ENCODE results near the gene MSRB3.

DNA sequence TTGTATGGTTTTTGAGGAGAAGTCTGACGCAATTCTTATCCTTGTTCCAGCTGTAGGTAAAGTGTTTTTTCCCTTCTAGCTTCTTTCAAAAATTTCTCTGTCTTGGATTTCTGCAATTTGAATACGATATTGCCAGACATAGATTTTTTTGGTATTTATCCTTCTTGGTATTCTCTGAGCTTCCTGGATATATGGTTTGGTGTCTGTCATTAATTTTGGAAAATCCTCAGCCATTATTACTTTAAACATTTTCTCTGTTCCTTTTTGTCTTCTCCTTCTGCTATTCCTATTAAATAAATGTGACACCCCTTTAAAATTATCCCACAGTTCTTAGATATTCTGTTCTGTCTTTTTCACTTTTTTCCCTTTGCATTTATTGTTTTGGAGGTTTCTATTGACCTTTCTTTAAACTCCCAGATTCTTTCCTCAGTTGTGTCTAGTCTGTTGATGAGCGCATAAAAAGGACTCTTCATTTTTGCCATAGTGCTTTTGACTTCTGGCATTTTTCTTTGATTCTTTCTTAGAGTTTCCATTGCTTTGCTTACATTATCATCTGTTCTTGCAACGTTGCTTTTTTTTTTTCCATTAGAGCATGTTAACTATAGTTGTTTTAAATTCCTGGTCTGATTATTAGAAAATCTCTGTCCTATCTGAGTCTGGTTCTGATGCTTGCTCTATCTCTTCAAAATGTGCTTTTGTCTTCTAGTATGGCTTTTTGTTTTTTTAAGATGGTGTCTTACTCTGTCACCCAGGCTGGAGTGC, 129.1 kb downstream of the MSRB3 start:
- TF ChIP-seq, protein P1, sequence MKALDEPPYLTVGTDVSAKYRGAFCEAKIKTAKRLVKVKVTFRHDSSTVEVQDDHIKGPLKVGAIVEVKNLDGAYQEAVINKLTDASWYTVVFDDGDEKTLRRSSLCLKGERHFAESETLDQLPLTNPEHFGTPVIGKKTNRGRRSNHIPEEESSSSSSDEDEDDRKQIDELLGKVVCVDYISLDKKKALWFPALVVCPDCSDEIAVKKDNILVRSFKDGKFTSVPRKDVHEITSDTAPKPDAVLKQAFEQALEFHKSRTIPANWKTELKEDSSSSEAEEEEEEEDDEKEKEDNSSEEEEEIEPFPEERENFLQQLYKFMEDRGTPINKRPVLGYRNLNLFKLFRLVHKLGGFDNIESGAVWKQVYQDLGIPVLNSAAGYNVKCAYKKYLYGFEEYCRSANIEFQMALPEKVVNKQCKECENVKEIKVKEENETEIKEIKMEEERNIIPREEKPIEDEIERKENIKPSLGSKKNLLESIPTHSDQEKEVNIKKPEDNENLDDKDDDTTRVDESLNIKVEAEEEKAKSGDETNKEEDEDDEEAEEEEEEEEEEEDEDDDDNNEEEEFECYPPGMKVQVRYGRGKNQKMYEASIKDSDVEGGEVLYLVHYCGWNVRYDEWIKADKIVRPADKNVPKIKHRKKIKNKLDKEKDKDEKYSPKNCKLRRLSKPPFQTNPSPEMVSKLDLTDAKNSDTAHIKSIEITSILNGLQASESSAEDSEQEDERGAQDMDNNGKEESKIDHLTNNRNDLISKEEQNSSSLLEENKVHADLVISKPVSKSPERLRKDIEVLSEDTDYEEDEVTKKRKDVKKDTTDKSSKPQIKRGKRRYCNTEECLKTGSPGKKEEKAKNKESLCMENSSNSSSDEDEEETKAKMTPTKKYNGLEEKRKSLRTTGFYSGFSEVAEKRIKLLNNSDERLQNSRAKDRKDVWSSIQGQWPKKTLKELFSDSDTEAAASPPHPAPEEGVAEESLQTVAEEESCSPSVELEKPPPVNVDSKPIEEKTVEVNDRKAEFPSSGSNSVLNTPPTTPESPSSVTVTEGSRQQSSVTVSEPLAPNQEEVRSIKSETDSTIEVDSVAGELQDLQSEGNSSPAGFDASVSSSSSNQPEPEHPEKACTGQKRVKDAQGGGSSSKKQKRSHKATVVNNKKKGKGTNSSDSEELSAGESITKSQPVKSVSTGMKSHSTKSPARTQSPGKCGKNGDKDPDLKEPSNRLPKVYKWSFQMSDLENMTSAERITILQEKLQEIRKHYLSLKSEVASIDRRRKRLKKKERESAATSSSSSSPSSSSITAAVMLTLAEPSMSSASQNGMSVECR (CRISPR knock-in tag; IDR thresholded peaks at IDR 0.05; ENCODE audit: borderline replicate concordance): no peak
- TF ChIP-seq ELF4 (CRISPR knock-in tag; IDR thresholded peaks at IDR 0.05; ENCODE audit: low read depth): no peak
- TF ChIP-seq, protein P2, sequence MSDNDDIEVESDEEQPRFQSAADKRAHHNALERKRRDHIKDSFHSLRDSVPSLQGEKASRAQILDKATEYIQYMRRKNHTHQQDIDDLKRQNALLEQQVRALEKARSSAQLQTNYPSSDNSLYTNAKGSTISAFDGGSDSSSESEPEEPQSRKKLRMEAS (CRISPR knock-in tag; IDR thresholded peaks at IDR 0.05): no peak
- no peak for TF ChIP-seq SMAD3 (CRISPR knock-in tag; IDR thresholded peaks at IDR 0.05; ENCODE audit: borderline replicate concordance)
- TF ChIP-seq, protein P3, sequence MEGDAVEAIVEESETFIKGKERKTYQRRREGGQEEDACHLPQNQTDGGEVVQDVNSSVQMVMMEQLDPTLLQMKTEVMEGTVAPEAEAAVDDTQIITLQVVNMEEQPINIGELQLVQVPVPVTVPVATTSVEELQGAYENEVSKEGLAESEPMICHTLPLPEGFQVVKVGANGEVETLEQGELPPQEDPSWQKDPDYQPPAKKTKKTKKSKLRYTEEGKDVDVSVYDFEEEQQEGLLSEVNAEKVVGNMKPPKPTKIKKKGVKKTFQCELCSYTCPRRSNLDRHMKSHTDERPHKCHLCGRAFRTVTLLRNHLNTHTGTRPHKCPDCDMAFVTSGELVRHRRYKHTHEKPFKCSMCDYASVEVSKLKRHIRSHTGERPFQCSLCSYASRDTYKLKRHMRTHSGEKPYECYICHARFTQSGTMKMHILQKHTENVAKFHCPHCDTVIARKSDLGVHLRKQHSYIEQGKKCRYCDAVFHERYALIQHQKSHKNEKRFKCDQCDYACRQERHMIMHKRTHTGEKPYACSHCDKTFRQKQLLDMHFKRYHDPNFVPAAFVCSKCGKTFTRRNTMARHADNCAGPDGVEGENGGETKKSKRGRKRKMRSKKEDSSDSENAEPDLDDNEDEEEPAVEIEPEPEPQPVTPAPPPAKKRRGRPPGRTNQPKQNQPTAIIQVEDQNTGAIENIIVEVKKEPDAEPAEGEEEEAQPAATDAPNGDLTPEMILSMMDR (IDR thresholded peaks at IDR 0.05): no peak
